Uterus (tissue), 2 donors: ENCODE measurements around the gene RGS14.

Experiments used
- CTCF ChIP-seq, 4 experiments: fragments of 200-600 bp in 2 of 4; fragments of 450-650 bp in 2 of 4; sonication (generic) in 2 of 4; IDR thresholded peaks; one replicate each; pipeline ENCODE4 v1.5.1; 2016 to 2019; ENCODE audit warnings: antibody characterized with exemption in 4 of 4, mild to moderate bottlenecking in 2 of 4, moderate library complexity in 1 of 4
- POLR2A ChIP-seq, 2 donors: fragments of 450-650 bp; IDR thresholded peaks; one replicate each; pipeline ENCODE4 v1.6.1; 2016; ENCODE audit warnings: antibody characterized with exemption in 2 of 2, mild to moderate bottlenecking in 1 of 2, moderate library complexity in 1 of 2

DNA sequence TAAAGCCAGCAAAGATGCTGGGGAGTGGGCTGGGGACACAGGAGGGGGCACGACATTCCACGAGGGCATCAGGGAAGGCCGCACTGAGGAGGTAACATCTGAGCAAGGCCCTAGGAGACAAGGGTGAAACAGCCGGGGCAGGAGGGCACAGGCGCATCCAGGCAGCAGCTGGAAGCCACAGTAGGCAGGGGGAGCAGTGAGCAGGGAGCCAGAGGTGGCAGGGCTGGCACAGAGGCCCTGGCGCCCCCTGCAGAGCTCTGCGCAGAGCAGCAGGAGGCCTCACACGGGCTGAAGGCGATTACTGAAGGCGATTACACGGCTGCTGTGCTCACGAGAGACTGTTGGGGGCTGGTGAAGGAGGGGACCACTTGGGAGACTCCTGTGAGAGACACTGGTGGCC is 21.6 kb upstream of the RGS14 start:
- TF ChIP-seq CTCF (IDR thresholded peaks at IDR 0.05), result no peak
- TF ChIP-seq POLR2A (IDR thresholded peaks at IDR 0.05), result no peak
